Gastrocnemius medialis (tissue), 4 donors: Measurements from ENCODE around the gene GHRL.

Experiments
- CTCF ChIP-seq, 5 experiments: fragments of 450-650 bp in 3 of 5; fragments of 200-600 bp in 2 of 5; sonication (generic) in 2 of 5; IDR thresholded peaks in 4 of 5; conservative IDR thresholded peaks in 1 of 5; 1 replicate in 4 of 5; 2 replicates in 1 of 5; pipeline ENCODE4 v1.5.1; 2016 to 2019; ENCODE audit warnings: antibody characterized with exemption in 5 of 5, mild to moderate bottlenecking in 3 of 5, moderate library complexity in 3 of 5
- POLR2A ChIP-seq, 2 donors: fragments of 450-650 bp; IDR thresholded peaks; one replicate each; pipeline ENCODE4 v1.6.1; 2017; ENCODE audit warnings: antibody characterized with exemption in 2 of 2, mild to moderate bottlenecking in 2 of 2, moderate library complexity in 2 of 2

GRCh38 chr3:10262027-10262426, 30.7 kb downstream of the GHRL start:
- TF ChIP-seq CTCF (IDR thresholded peaks at IDR 0.05 in 4 of 5, conservative IDR thresholded peaks at IDR 0.05 in 1 of 5) (no peak), POLR2A (IDR thresholded peaks at IDR 0.05) (no peak)
